Measurements from ENCODE around the gene KRTAP3-2.
"Not testable (repeated sequence)": the region's sequence is repeated elsewhere in the genome, so short reads cannot be mapped to it uniquely, and the experiment has no call there.

KRTAP3-2 gene

GRCh38 chr17:41037853-41038350 is 38.2 kb upstream of the KRTAP3-2 start:
- Histone ChIP-seq H3K4me1 (ENCODE audit: control insufficient read depth in 1 of 2, insufficient read depth in 1 of 2, low read depth in 1 of 2, low read length in 1 of 2) (no peaks in the 10 kb centered on the region), H3K36me3 (no peaks in the 10 kb centered on the region), H3K4me3 (ENCODE audit: low read depth in 1 of 2, low read length in 1 of 2) (no peak overlapping the region), H3K9me3 (no peaks in the 10 kb centered on the region), H3K27ac (no peak overlapping the region), H3K27me3 (peaks cover 26% of the 10 kb centered on the region)
- TF ChIP-seq CTCF (IDR thresholded peaks at IDR 0.05): no peak

GRCh38 chr17:41034346-41034935 is 34.7 kb upstream of the KRTAP3-2 start, which contains the start of gene KRTAP1-3:
Gene KRTAP1-3, minus strand, starts transcription at chr17:41034874. Its CDS starts 53 bp downstream, at chr17:41034821.
- H3K4me1 ChIP-seq (ENCODE audit: control insufficient read depth in 1 of 2, insufficient read depth in 1 of 2, low read depth in 1 of 2, low read length in 1 of 2); H3K4me3 ChIP-seq (ENCODE audit: low read depth in 1 of 2, low read length in 1 of 2); H3K27ac ChIP-seq; H3K36me3 ChIP-seq; H3K9me3 ChIP-seq: not testable (repeated sequence)
- H3K27me3 ChIP-seq: peaks cover 32% of the 10 kb centered on the region

- Histone ChIP-seq H3K4me1 (ENCODE audit: control insufficient read depth in 1 of 2, insufficient read depth in 1 of 2, low read depth in 1 of 2, low read length in 1 of 2) (no peaks in the 10 kb centered on the region), H3K4me3 (ENCODE audit: low read depth in 1 of 2, low read length in 1 of 2) (no peak within 1 kb of the TSS), H3K36me3 (no peaks in the 10 kb centered on the region), H3K27me3 (peaks cover 34% of the 10 kb centered on the region), H3K27ac (no peak within 1 kb of the TSS), H3K9me3 (no peaks in the 10 kb centered on the region)
- TF ChIP-seq CTCF (IDR thresholded peaks at IDR 0.05): no peak
Observed at GRCh38 chr17:41029633-41030245, 30.0 kb upstream of the KRTAP3-2 start, which contains the start of gene KRTAP1-4. Gene KRTAP1-4, minus strand, starts transcription at chr17:41030195. Its CDS starts 117 bp downstream, at chr17:41030078.

GRCh38 chr17:41026715-41027471 is 27.2 kb upstream of the KRTAP3-2 start, which contains the start of gene KRTAP1-5:
Gene KRTAP1-5, minus strand, starts transcription at chr17:41027208. Its CDS starts 53 bp downstream, at chr17:41027155.
- Histone ChIP-seq H3K9me3 (no peaks in the 10 kb centered on the region), H3K4me1 (ENCODE audit: control insufficient read depth in 1 of 2, insufficient read depth in 1 of 2, low read depth in 1 of 2, low read length in 1 of 2) (no peaks in the 10 kb centered on the region), H3K27me3 (peaks cover 34% of the 10 kb centered on the region), H3K36me3 (no peaks in the 10 kb centered on the region), H3K27ac (no peak within 1 kb of the TSS), H3K4me3 (ENCODE audit: low read depth in 1 of 2, low read length in 1 of 2) (no peak within 1 kb of the TSS)
- no peak for TF ChIP-seq CTCF (IDR thresholded peaks at IDR 0.05)

- Histone ChIP-seq H3K27ac (no peak overlapping the region), H3K4me1 (ENCODE audit: control insufficient read depth in 1 of 2, insufficient read depth in 1 of 2, low read depth in 1 of 2, low read length in 1 of 2) (no peaks in the 10 kb centered on the region), H3K4me3 (ENCODE audit: low read depth in 1 of 2, low read length in 1 of 2) (no peak overlapping the region), H3K9me3 (no peaks in the 10 kb centered on the region), H3K27me3 (peaks cover 21% of the 10 kb centered on the region), H3K36me3 (no peaks in the 10 kb centered on the region)
- no peak for TF ChIP-seq CTCF (IDR thresholded peaks at IDR 0.05)
Observed at GRCh38 chr17:41024697-41025096, 25.0 kb upstream of the KRTAP3-2 start.
